H9 (cell line): Measurements from ENCODE around the gene TMEM272. TPM values are rescaled to one million over a fixed set of nuclear protein-coding genes. Genes with fewer than 3 reads are reported as not detected.

Experiments used
- DNase-seq: peaks from one replicate; pipeline ENCODE4 v3.0.0-alpha.2; 2017
- H2AFZ ChIP-seq: one replicate; pipeline ENCODE4 v1.6.1; 2013; ENCODE audit warnings: mild to moderate bottlenecking, low read length, control low read depth, moderate library complexity
- H2AK5ac ChIP-seq: 2 replicates; pipeline ENCODE4 v1.6.1; 2013; ENCODE audit warnings: low read length, control low read depth, mixed read lengths; ENCODE audit not compliant: insufficient read length
- H2BK120ac ChIP-seq: one replicate; pipeline ENCODE4 v1.6.1; 2013; ENCODE audit warnings: low read depth, mild to moderate bottlenecking, low read length, control low read depth, inconsistent platforms; ENCODE audit not compliant: poor library complexity, severe bottlenecking
- H2BK12ac ChIP-seq: 2 replicates; pipeline ENCODE4 v1.6.1; 2013; ENCODE audit warnings: low read length, control low read depth, mixed read lengths, low read depth; ENCODE audit not compliant: insufficient read length
- H2BK15ac ChIP-seq: 2 replicates; pipeline ENCODE4 v1.6.1; 2013; ENCODE audit warnings: low read depth, low read length, control low read depth
- H2BK20ac ChIP-seq: one replicate; pipeline ENCODE4 v1.6.1; 2013; ENCODE audit warnings: low read depth, mild to moderate bottlenecking, low read length, control low read depth, inconsistent platforms; ENCODE audit not compliant: poor library complexity, severe bottlenecking
- H2BK5ac ChIP-seq: 2 replicates; pipeline ENCODE4 v1.6.1; 2013; ENCODE audit warnings: low read length, control low read depth, mixed read lengths; ENCODE audit not compliant: insufficient read length
- H3K14ac ChIP-seq: 2 replicates; pipeline ENCODE4 v1.6.1; 2013; ENCODE audit warnings: low read length, control low read depth; ENCODE audit not compliant: insufficient read depth
- H3K18ac ChIP-seq: 2 replicates; pipeline ENCODE4 v1.6.1; 2013; ENCODE audit warnings: low read depth, mild to moderate bottlenecking, mixed read lengths, low read length, control low read depth; ENCODE audit not compliant: insufficient read length
- H3K23ac ChIP-seq: 2 replicates; pipeline ENCODE4 v1.6.1; 2013; ENCODE audit warnings: low read length, control low read depth, mixed read lengths, low read depth; ENCODE audit not compliant: insufficient read length
- H3K23me2 ChIP-seq: 2 replicates; pipeline ENCODE4 v1.6.1; 2013; ENCODE audit warnings: low read depth, mild to moderate bottlenecking, mixed read lengths, low read length, control low read depth; ENCODE audit not compliant: insufficient read length, poor library complexity, severe bottlenecking
- H3K27ac ChIP-seq: 2 replicates; pipeline ENCODE4 v1.5.1; 2013; ENCODE audit warnings: low read length, control low read depth, mixed read lengths, low read depth; ENCODE audit not compliant: insufficient read length
- H3K27me3 ChIP-seq: 2 replicates; pipeline ENCODE4 v1.6.1; 2013; ENCODE audit warnings: low read length, control low read depth, inconsistent platforms; ENCODE audit not compliant: insufficient read depth
- H3K4ac ChIP-seq: 2 replicates; pipeline ENCODE4 v1.6.1; 2013; ENCODE audit warnings: low read depth, mild to moderate bottlenecking, control low read depth, inconsistent platforms, low read length, moderate library complexity
- H3K4me1 ChIP-seq: 2 replicates; pipeline ENCODE4 v1.6.1; 2013; ENCODE audit warnings: low read length, control low read depth, inconsistent platforms; ENCODE audit not compliant: insufficient read depth
- H3K4me2 ChIP-seq: 2 replicates; pipeline ENCODE4 v1.6.1; 2013; ENCODE audit warnings: low read length, control low read depth, mixed read lengths; ENCODE audit not compliant: insufficient read length, insufficient read depth
- H3K56ac ChIP-seq: 2 replicates; pipeline ENCODE4 v1.6.1; 2013; ENCODE audit warnings: low read depth, mild to moderate bottlenecking, mixed read lengths, low read length, control low read depth; ENCODE audit not compliant: insufficient read length
- H3K79me1 ChIP-seq: 2 replicates; pipeline ENCODE4 v1.6.1; 2013; ENCODE audit warnings: low read depth, mild to moderate bottlenecking, moderate library complexity, low read length, control low read depth, inconsistent platforms; ENCODE audit not compliant: insufficient read depth, poor library complexity, severe bottlenecking
- H3K79me2 ChIP-seq: 2 replicates; pipeline ENCODE4 v1.6.1; 2013; ENCODE audit warnings: low read length, control low read depth, inconsistent platforms; ENCODE audit not compliant: insufficient read depth
- H3K9ac ChIP-seq: 2 replicates; pipeline ENCODE4 v1.6.1; 2013; ENCODE audit warnings: low read length, control low read depth, mixed read lengths; ENCODE audit not compliant: insufficient read length; ENCODE audit errors: extremely low read depth
- H3K9me3 ChIP-seq: one replicate; pipeline ENCODE4 v1.6.1; 2013; ENCODE audit warnings: low read depth, low read length, inconsistent platforms; ENCODE audit not compliant: control insufficient read depth
- H3T11ph ChIP-seq: one replicate; pipeline ENCODE4 v1.6.1; 2013; ENCODE audit warnings: mild to moderate bottlenecking, low read length, control low read depth, inconsistent platforms
- H4K20me1 ChIP-seq: one replicate; pipeline ENCODE4 v1.6.1; 2013; ENCODE audit not compliant: control insufficient read depth, insufficient read length, insufficient read depth
- H4K5ac ChIP-seq: 2 replicates; pipeline ENCODE4 v1.6.1; 2013; ENCODE audit warnings: low read depth, mild to moderate bottlenecking, mixed read lengths, low read length, control low read depth; ENCODE audit not compliant: insufficient read length
- H4K8ac ChIP-seq: replicated peaks from 2 replicates; pipeline ENCODE4 v1.6.1; 2013; ENCODE audit warnings: low read length, control low read depth, mixed read lengths, low read depth; ENCODE audit not compliant: insufficient read length
- H4K91ac ChIP-seq: 2 replicates; pipeline ENCODE4 v1.6.1; 2013; ENCODE audit warnings: low read depth, mild to moderate bottlenecking, moderate library complexity, mixed read lengths, low read length, control low read depth; ENCODE audit not compliant: insufficient read length
- H3K27ac Mint-ChIP-seq, 3 experiments: 2 replicates in 2 of 3; 3 replicates in 1 of 3; pipeline ENCODE4 v1.8.0; 2020 to 2021; ENCODE audit warnings: mixed read lengths in 3 of 3, mild to moderate bottlenecking in 1 of 3, moderate library complexity in 1 of 3
- H3K27me3 Mint-ChIP-seq: 2 replicates; pipeline ENCODE4 v1.8.0; 2021; ENCODE audit warnings: low read depth, mild to moderate bottlenecking, moderate library complexity, mixed read lengths
- H3K36me3 Mint-ChIP-seq, 3 experiments: 2 replicates in 2 of 3; 3 replicates in 1 of 3; pipeline ENCODE4 v1.8.0; 2020 to 2021; ENCODE audit warnings: low read depth in 3 of 3, mixed read lengths in 3 of 3; ENCODE audit not compliant: insufficient read depth in 1 of 3
- H3K4me1 Mint-ChIP-seq, 2 experiments: 2 replicates each; pipeline ENCODE4 v1.8.0; 2020; ENCODE audit warnings: mixed read lengths in 2 of 2
- H3K4me3 Mint-ChIP-seq, 2 experiments: 2 replicates in 1 of 2; 3 replicates in 1 of 2; pipeline ENCODE4 v1.8.0; 2020 to 2021; ENCODE audit warnings: mild to moderate bottlenecking in 2 of 2, mixed read lengths in 2 of 2, moderate library complexity in 1 of 2
- H3K9me3 Mint-ChIP-seq, 2 experiments: 2 replicates in 1 of 2; 3 replicates in 1 of 2; pipeline ENCODE4 v1.8.0; 2020; ENCODE audit warnings: mild to moderate bottlenecking in 2 of 2, mixed read lengths in 2 of 2, moderate library complexity in 1 of 2
- WGBS: extraction: QIAGEN DNeasy Blood & Tissue Kit; methylation state at CpG from one replicate; pipeline ENCODE4 v1.1.7; 2013; ENCODE audit warnings: missing lambda C conversion rate, low lambda C conversion rate, mixed read lengths; ENCODE audit not compliant: insufficient read length; ENCODE audit errors: extremely low coverage; 5-methylcytosine and 5-hydroxymethylcytosine counted together
- long read RNA-seq: library from polyadenylated mRNA; unstranded; transcript quantifications from one replicate; pipeline ENCODE4 v2.0.0, GENCODE V29; 2020
- total RNA-seq: library from RNA; stranded (reverse); gene quantifications from 2 replicates; pipeline ENCODE4 v1.2.1, GENCODE V29; 2021
- TF ChIP-seq, protein P1 (sequence below): fragments of 200-600 bp; sonication (generic); conservative IDR thresholded peaks from 3 replicates; pipeline ENCODE4 v1.8.0; 2021; ENCODE audit warnings: antibody characterized with exemption, mild to moderate bottlenecking

TMEM272 gene, protein sequence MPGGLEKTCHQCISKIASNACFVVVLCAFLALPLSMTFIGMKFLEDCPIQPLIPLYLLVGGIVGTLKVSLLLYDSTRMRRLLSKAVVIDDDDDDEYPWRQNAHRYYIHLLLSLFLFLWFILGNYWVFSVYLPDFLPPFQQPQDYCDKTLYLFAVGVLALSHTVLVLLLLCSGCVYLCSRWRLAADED
- total RNA-seq = not detected in 2 replicates
- long read RNA-seq = 0 reads

DNA sequence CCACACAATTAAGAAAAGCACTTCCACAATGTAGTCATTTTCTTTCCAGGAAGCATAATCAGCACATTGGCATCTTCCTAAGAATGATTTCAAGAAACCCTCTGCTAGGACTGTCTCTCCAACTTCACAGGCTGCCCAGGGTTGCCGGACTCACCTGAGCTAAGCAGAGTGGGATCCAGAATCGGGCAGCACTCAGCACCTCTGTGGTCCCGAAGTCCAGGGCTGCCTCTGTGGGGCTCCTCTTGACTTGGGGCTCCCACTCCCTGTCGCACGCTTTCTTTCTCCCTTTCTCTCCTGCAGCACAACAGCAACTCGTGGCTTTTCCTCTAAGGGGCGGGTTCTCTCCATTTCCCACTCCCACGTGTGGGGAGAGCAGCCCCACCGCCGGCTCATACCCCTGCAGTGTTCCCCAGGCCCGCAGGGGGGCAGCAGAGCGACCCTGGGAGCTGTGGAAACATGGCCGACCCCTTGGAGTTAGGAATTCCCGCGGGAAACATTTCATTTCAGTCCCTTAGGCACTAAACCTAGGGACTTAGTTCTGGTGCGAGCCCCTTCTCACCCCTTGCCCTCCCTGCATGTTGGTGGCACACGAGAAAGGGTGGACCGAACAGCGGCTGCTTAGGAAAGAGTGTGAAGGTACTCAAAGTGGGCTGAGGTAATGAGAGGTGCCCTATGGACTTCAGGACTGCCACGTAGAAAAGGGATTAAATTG, at the start of gene TMEM272:
Gene TMEM272, minus strand, starts transcription at position 316 of the 712 bp plus-strand sequence. CDS start 6,647 bp downstream, outside the sequence.
- no peak within 1 kb of the TSS; a peak in 1 of 5 replicates for H3K4me3 Mint-ChIP-seq
- no peaks in the 10 kb centered on the region for H3K9me3 ChIP-seq
- H3K27ac Mint-ChIP-seq = peak within 1 kb of the TSS in 1 of 3 experiments; percentile 13; a peak in 2 of 7 replicates
- no peak within 1 kb of the TSS for H3K9ac ChIP-seq
- peaks cover 9 to 12% of the 10 kb centered on the region in 2 experiments for H3K4me1 Mint-ChIP-seq
- no peak within 1 kb of the TSS for H3K4me2 ChIP-seq
- H4K8ac ChIP-seq = peak within 1 kb of the TSS; percentile 93
- no peak within 1 kb of the TSS for H4K91ac ChIP-seq
- H3K9me3 Mint-ChIP-seq = peaks cover 10 to 11% of the 10 kb centered on the region in 2 experiments; a peak in 4 of 5 replicates
- H2BK20ac ChIP-seq = no peak within 1 kb of the TSS
- H3K23ac ChIP-seq = no peak within 1 kb of the TSS
- DNase-seq = peak; percentile 72
- no peak within 1 kb of the TSS for H3K56ac ChIP-seq
- no peak within 1 kb of the TSS for H3K4ac ChIP-seq
- no peak within 1 kb of the TSS for H3T11ph ChIP-seq
- no peak within 1 kb of the TSS for H2BK5ac ChIP-seq
- H2BK120ac ChIP-seq = no peak within 1 kb of the TSS
- H3K23me2 ChIP-seq = no peaks in the 10 kb centered on the region
- no CpG with 5 or more reads among the region's 20 CpGs for WGBS
- H3K14ac ChIP-seq = peak within 1 kb of the TSS; percentile 48; the same call in 1 of the 2 replicates
- no peak within 1 kb of the TSS for H2BK15ac ChIP-seq
- no peak within 1 kb of the TSS for H2BK12ac ChIP-seq
- no peaks in the 10 kb centered on the region for H3K4me1 ChIP-seq
- H3K36me3 Mint-ChIP-seq = peaks cover 0 to 3% (median 0%) of the 10 kb centered on the region in 3 experiments; a peak in 1 of 7 replicates
- no peak within 1 kb of the TSS for H3K27ac ChIP-seq
- H3K27me3 ChIP-seq = no peaks in the 10 kb centered on the region
- peak within 1 kb of the TSS; percentile 86 for H2AFZ ChIP-seq
- H3K18ac ChIP-seq = peak within 1 kb of the TSS; percentile 86
- peaks cover 1% of the 10 kb centered on the region for H3K27me3 Mint-ChIP-seq
- TF ChIP-seq, protein P1, sequence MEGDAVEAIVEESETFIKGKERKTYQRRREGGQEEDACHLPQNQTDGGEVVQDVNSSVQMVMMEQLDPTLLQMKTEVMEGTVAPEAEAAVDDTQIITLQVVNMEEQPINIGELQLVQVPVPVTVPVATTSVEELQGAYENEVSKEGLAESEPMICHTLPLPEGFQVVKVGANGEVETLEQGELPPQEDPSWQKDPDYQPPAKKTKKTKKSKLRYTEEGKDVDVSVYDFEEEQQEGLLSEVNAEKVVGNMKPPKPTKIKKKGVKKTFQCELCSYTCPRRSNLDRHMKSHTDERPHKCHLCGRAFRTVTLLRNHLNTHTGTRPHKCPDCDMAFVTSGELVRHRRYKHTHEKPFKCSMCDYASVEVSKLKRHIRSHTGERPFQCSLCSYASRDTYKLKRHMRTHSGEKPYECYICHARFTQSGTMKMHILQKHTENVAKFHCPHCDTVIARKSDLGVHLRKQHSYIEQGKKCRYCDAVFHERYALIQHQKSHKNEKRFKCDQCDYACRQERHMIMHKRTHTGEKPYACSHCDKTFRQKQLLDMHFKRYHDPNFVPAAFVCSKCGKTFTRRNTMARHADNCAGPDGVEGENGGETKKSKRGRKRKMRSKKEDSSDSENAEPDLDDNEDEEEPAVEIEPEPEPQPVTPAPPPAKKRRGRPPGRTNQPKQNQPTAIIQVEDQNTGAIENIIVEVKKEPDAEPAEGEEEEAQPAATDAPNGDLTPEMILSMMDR = peak; percentile 92
- no peak within 1 kb of the TSS for H2AK5ac ChIP-seq
- no peaks in the 10 kb centered on the region for H3K79me1 ChIP-seq
- peak within 1 kb of the TSS; percentile 85 for H4K5ac ChIP-seq
- no peaks in the 10 kb centered on the region for H3K79me2 ChIP-seq
- H4K20me1 ChIP-seq = no peaks in the 10 kb centered on the region
